H1 (cell line): ENCODE results near the gene CEP78.

Source experiments
- CTCF ChIP-seq, 3 experiments: IDR thresholded peaks; 1 replicate in 2 of 3; 2 replicates in 1 of 3; pipeline versions ENCODE4 v1.5.1 to v1.6.1; 2011; ENCODE audit warnings: low read length in 3 of 3, mild to moderate bottlenecking in 3 of 3, inconsistent platforms in 2 of 3, low read depth in 1 of 3, moderate library complexity in 1 of 3; ENCODE audit not compliant: insufficient read depth in 1 of 3; ENCODE audit errors: control extremely low read depth in 1 of 3
- EP300 ChIP-seq, 2 experiments: IDR thresholded peaks; 1 replicate in 1 of 2; 2 replicates in 1 of 2; pipeline ENCODE4 v1.6.1; 2011 to 2012; ENCODE audit warnings: low read depth in 2 of 2, low read length in 2 of 2, mild to moderate bottlenecking in 2 of 2, borderline replicate concordance in 1 of 2, inconsistent platforms in 1 of 2, moderate library complexity in 1 of 2
- FOSL1 ChIP-seq: IDR thresholded peaks from 2 replicates; pipeline ENCODE4 v1.6.1; 2011; ENCODE audit warnings: mild to moderate bottlenecking, low read depth, low read length, moderate library complexity; ENCODE audit not compliant: insufficient read depth
- JUND ChIP-seq: IDR thresholded peaks from 2 replicates; pipeline ENCODE4 v1.6.1; 2011; ENCODE audit warnings: mild to moderate bottlenecking, improper control_type of control experiment, low read length
- MAX ChIP-seq: IDR thresholded peaks from 2 replicates; pipeline ENCODE4 v1.6.1; 2012; ENCODE audit warnings: inconsistent platforms
- RFX5 ChIP-seq: IDR thresholded peaks from 2 replicates; pipeline ENCODE4 v1.6.1; 2011; ENCODE audit warnings: low read depth, low read length, improper control_type of control experiment, borderline replicate concordance
- SAP30 ChIP-seq: fragments of 300-600 bp; sonication (generic); IDR thresholded peaks from 2 replicates; pipeline ENCODE4 v1.7.1; 2012; ENCODE audit warnings: low read length, moderate library complexity, mild to moderate bottlenecking, inconsistent platforms; ENCODE audit not compliant: insufficient read depth, insufficient replicate concordance
- SUZ12 ChIP-seq: fragments of 200-600 bp; sonication (generic); IDR thresholded peaks from 2 replicates; pipeline ENCODE4 v1.6.1; 2012; ENCODE audit warnings: mild to moderate bottlenecking, inconsistent platforms, low read length, moderate library complexity, mixed read lengths

- TF ChIP-seq CTCF (IDR thresholded peaks at IDR 0.05; ENCODE audit: control extremely low read depth in 1 of 3, insufficient read depth in 1 of 3, low read depth in 1 of 3, low read length in 3 of 3) (no peak), SAP30 (no peak), SUZ12 (no peak), JUND (no peak), EP300 (IDR thresholded peaks at IDR 0.05; ENCODE audit: borderline replicate concordance in 1 of 2, low read depth in 2 of 2, low read length in 2 of 2) (no peak), MAX (no peak), RFX5 (no peak), FOSL1 (no peak)
These were observed 59.9 kb downstream of the CEP78 start for GRCh38 chr9:78295731-78296130.
